Esophagus muscularis mucosa (tissue), 3 donors: ENCODE measurements around the gene RNASET2.

Experiments
- CTCF ChIP-seq, 3 experiments: fragments of 200-600 bp in 2 of 3; fragments of 450-650 bp in 1 of 3; sonication (generic) in 2 of 3; IDR thresholded peaks; one replicate each; pipeline ENCODE4 v1.5.1; 2017 to 2019; ENCODE audit warnings: antibody characterized with exemption in 3 of 3, mild to moderate bottlenecking in 2 of 3, moderate library complexity in 1 of 3
- POLR2A ChIP-seq: fragments of 450-650 bp; IDR thresholded peaks from one replicate; pipeline ENCODE4 v1.6.1; 2017; ENCODE audit warnings: antibody characterized with exemption, moderate library complexity, mild to moderate bottlenecking, low read depth
- POLR2AphosphoS5 ChIP-seq, 2 donors: sonication (generic); formaldehyde crosslinking; IDR thresholded peaks; one replicate each; pipeline ENCODE4 v1.6.1; 2017; ENCODE audit warnings: antibody characterized with exemption in 2 of 2

GRCh38 chr6:166946125-166946524 is 10.2 kb downstream of the RNASET2 start:
- TF ChIP-seq CTCF (IDR thresholded peaks at IDR 0.05) (no peak), POLR2A (no peak), POLR2AphosphoS5 (IDR thresholded peaks at IDR 0.05) (no peak)
